ENCODE results near the gene DNAH14.

DNA sequence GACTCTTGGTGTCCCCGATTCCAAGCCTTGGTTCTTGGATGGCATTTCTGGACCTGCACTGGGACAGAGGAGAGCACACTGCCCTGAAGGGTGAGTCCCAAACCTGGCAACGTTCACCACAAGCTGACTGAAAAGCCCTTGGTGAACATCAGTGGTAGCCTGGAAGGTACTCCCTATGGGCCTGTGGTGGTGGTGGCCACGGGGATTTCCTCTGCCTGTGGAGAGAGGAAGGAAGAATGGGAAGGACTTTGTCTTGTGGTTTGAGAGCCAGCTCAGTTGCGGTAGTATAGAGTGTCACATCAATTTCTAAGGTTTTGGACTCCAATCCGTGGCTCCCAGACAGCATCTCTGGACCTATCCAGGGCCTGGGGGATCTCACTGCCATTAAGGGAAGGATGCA, 50.7 kb downstream of the DNAH14 start:
- TF ChIP-seq SUZ12 (IDR thresholded peaks at IDR 0.05; ENCODE audit: extremely low read depth, insufficient read depth, insufficient read length) (no peak), ZNF274 (IDR thresholded peaks at IDR 0.05; ENCODE audit: low read depth, low read length) (no peak)

Measured in NT2/D1 (cell line).